Measurements from ENCODE around the gene FHDC1.

GRCh38 chr4:153010146-153010545, 74.0 kb downstream of the FHDC1 start:
- TF ChIP-seq SMAD1 (IDR thresholded peaks at IDR 0.05; ENCODE audit: low read depth, partially characterized antibody) (no peak), STAT1 (conservative IDR thresholded peaks at IDR 0.05) (no peak), TCF7 (IDR thresholded peaks at IDR 0.05; ENCODE audit: borderline replicate concordance) (no peak), POLR2AphosphoS5 (IDR thresholded peaks at IDR 0.05; ENCODE audit: low read length) (no peak), SIN3A (IDR thresholded peaks at IDR 0.05; ENCODE audit: low read depth, low read length) (no peak), CTCF (IDR thresholded peaks at IDR 0.05 in 2 of 3, conservative IDR thresholded peaks at IDR 0.05 in 1 of 3; ENCODE audit: control insufficient read depth in 2 of 3, extremely low read depth in 1 of 3, insufficient read depth in 1 of 3, low read depth in 3 of 3, low read length in 3 of 3) (no peak), BACH1 (IDR thresholded peaks at IDR 0.05; ENCODE audit: borderline replicate concordance) (no peak), BMI1 (IDR thresholded peaks at IDR 0.05; ENCODE audit: borderline replicate concordance) (no peak), RB1 (IDR thresholded peaks at IDR 0.05; ENCODE audit: borderline replicate concordance) (no peak)
